Suprapubic skin (tissue), 4 donors: ENCODE results near the gene BCL10.

Source experiments
- EP300 ChIP-seq: sonication (generic); formaldehyde crosslinking; IDR thresholded peaks from one replicate; pipeline ENCODE4 v1.6.1; 2017; ENCODE audit warnings: antibody characterized with exemption
- POLR2A ChIP-seq, 2 donors: fragments of 450-650 bp; IDR thresholded peaks; one replicate each; pipeline ENCODE4 v1.6.1; 2017; ENCODE audit warnings: antibody characterized with exemption in 2 of 2, mild to moderate bottlenecking in 2 of 2, moderate library complexity in 2 of 2
- POLR2AphosphoS5 ChIP-seq, 3 donors: sonication (generic); formaldehyde crosslinking; IDR thresholded peaks; one replicate each; pipeline ENCODE4 v1.6.1; 2017; ENCODE audit warnings: antibody characterized with exemption in 3 of 3
- TF ChIP-seq, protein P1 (sequence below), 2 donors: fragments of 200-600 bp in 1 of 2; fragments of 450-650 bp in 1 of 2; sonication (generic) in 1 of 2; IDR thresholded peaks; one replicate each; pipeline ENCODE4 v1.5.1; 2016 to 2019; ENCODE audit warnings: antibody characterized with exemption in 2 of 2, mild to moderate bottlenecking in 1 of 2, moderate library complexity in 1 of 2

- TF ChIP-seq POLR2A (IDR thresholded peaks at IDR 0.05) (no peak), EP300 (no peak), POLR2AphosphoS5 (IDR thresholded peaks at IDR 0.05) (no peak)
- TF ChIP-seq, protein P1, sequence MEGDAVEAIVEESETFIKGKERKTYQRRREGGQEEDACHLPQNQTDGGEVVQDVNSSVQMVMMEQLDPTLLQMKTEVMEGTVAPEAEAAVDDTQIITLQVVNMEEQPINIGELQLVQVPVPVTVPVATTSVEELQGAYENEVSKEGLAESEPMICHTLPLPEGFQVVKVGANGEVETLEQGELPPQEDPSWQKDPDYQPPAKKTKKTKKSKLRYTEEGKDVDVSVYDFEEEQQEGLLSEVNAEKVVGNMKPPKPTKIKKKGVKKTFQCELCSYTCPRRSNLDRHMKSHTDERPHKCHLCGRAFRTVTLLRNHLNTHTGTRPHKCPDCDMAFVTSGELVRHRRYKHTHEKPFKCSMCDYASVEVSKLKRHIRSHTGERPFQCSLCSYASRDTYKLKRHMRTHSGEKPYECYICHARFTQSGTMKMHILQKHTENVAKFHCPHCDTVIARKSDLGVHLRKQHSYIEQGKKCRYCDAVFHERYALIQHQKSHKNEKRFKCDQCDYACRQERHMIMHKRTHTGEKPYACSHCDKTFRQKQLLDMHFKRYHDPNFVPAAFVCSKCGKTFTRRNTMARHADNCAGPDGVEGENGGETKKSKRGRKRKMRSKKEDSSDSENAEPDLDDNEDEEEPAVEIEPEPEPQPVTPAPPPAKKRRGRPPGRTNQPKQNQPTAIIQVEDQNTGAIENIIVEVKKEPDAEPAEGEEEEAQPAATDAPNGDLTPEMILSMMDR (IDR thresholded peaks at IDR 0.05), result peak in 1 of 2 donors; percentile 34
Measured at GRCh38 chr1:85259912-85260274, 16.5 kb downstream of the BCL10 start.
